WTC11 (cell line): ENCODE data around the gene ARSJ.

ENCODE experiments used
- ATF3 ChIP-seq: sonication (generic); formaldehyde crosslinking; conservative IDR thresholded peaks from 2 replicates; pipeline ENCODE4 v1.8.1; 2022; ENCODE audit warnings: mild to moderate bottlenecking, missing genetic modification reagents
- CTCF ChIP-seq: fragments of 200-600 bp; IDR thresholded peaks from 2 replicates; pipeline ENCODE4 v1.8.0; 2022; ENCODE audit warnings: antibody characterized with exemption
- E2F5 ChIP-seq: sonication (generic); formaldehyde crosslinking; IDR thresholded peaks from 2 replicates; pipeline ENCODE4 v1.8.1; 2022; ENCODE audit warnings: mild to moderate bottlenecking, moderate library complexity, missing genetic modification reagents
- ELF4 ChIP-seq: sonication (generic); formaldehyde crosslinking; IDR thresholded peaks from 2 replicates; pipeline ENCODE4 v1.8.1; 2022; ENCODE audit warnings: low read depth, mild to moderate bottlenecking, moderate library complexity, missing genetic modification reagents
- FOXJ3 ChIP-seq: sonication (generic); formaldehyde crosslinking; IDR thresholded peaks from 2 replicates; pipeline ENCODE4 v1.9.0; 2021; ENCODE audit warnings: missing genetic modification reagents, mild to moderate bottlenecking, borderline replicate concordance
- FOXP1 ChIP-seq: sonication (generic); formaldehyde crosslinking; IDR thresholded peaks from 2 replicates; pipeline ENCODE4 v1.8.0; 2022; ENCODE audit warnings: missing genetic modification reagents, mild to moderate bottlenecking, moderate library complexity, borderline replicate concordance
- KAT7 ChIP-seq: sonication (generic); formaldehyde crosslinking; IDR thresholded peaks from 2 replicates; pipeline ENCODE4 v1.8.1; 2023; ENCODE audit warnings: missing genetic modification reagents, mild to moderate bottlenecking, borderline replicate concordance
- MAX ChIP-seq: sonication (generic); formaldehyde crosslinking; IDR thresholded peaks from 2 replicates; pipeline ENCODE4 v1.8.0; 2022; ENCODE audit warnings: mild to moderate bottlenecking, missing genetic modification reagents
- NFYB ChIP-seq: sonication (generic); formaldehyde crosslinking; conservative IDR thresholded peaks from 2 replicates; pipeline ENCODE4 v1.8.0; 2022; ENCODE audit warnings: low read depth, missing genetic modification reagents
- NR2C2 ChIP-seq: sonication (generic); formaldehyde crosslinking; IDR thresholded peaks from 2 replicates; pipeline ENCODE4 v1.8.0; 2022; ENCODE audit warnings: mild to moderate bottlenecking, missing genetic modification reagents
- SMAD4 ChIP-seq: sonication (generic); formaldehyde crosslinking; IDR thresholded peaks from 2 replicates; pipeline ENCODE4 v1.8.0; 2022; ENCODE audit warnings: mild to moderate bottlenecking, missing genetic modification reagents
- TF ChIP-seq, protein P1 (sequence below): sonication (generic); formaldehyde crosslinking; conservative IDR thresholded peaks from 2 replicates; pipeline ENCODE4 v1.8.1; 2023; ENCODE audit warnings: mild to moderate bottlenecking, low read depth, missing genetic modification reagents, moderate library complexity
- TF ChIP-seq, protein P2 (sequence below): fragments of 250-450 bp; sonication (Bioruptor Pico); IDR thresholded peaks from 2 replicates; pipeline ENCODE4 v1.8.0; 2021; ENCODE audit warnings: mild to moderate bottlenecking

GRCh38 chr4:113998079-113998478, 18.6 kb upstream of the ARSJ start:
- TF ChIP-seq E2F5 (CRISPR knock-in tag) (no peak), CTCF (no peak), ELF4 (no peak), KAT7 (CRISPR knock-in tag) (no peak), NR2C2 (no peak), NFYB (CRISPR knock-in tag) (no peak), FOXJ3 (CRISPR knock-in tag) (no peak), FOXP1 (CRISPR knock-in tag) (no peak), MAX (CRISPR knock-in tag) (no peak), ATF3 (no peak), SMAD4 (CRISPR knock-in tag) (no peak)
- TF ChIP-seq, protein P1, sequence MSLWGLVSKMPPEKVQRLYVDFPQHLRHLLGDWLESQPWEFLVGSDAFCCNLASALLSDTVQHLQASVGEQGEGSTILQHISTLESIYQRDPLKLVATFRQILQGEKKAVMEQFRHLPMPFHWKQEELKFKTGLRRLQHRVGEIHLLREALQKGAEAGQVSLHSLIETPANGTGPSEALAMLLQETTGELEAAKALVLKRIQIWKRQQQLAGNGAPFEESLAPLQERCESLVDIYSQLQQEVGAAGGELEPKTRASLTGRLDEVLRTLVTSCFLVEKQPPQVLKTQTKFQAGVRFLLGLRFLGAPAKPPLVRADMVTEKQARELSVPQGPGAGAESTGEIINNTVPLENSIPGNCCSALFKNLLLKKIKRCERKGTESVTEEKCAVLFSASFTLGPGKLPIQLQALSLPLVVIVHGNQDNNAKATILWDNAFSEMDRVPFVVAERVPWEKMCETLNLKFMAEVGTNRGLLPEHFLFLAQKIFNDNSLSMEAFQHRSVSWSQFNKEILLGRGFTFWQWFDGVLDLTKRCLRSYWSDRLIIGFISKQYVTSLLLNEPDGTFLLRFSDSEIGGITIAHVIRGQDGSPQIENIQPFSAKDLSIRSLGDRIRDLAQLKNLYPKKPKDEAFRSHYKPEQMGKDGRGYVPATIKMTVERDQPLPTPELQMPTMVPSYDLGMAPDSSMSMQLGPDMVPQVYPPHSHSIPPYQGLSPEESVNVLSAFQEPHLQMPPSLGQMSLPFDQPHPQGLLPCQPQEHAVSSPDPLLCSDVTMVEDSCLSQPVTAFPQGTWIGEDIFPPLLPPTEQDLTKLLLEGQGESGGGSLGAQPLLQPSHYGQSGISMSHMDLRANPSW (CRISPR knock-in tag): no peak
- TF ChIP-seq, protein P2, sequence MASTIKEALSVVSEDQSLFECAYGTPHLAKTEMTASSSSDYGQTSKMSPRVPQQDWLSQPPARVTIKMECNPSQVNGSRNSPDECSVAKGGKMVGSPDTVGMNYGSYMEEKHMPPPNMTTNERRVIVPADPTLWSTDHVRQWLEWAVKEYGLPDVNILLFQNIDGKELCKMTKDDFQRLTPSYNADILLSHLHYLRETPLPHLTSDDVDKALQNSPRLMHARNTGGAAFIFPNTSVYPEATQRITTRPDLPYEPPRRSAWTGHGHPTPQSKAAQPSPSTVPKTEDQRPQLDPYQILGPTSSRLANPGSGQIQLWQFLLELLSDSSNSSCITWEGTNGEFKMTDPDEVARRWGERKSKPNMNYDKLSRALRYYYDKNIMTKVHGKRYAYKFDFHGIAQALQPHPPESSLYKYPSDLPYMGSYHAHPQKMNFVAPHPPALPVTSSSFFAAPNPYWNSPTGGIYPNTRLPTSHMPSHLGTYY: no peak
